Measurements from ENCODE around the gene FBRS.

Gene FBRS

GRCh38 chr16:30668393-30668792 lies 10.2 kb downstream of the FBRS start:
- H3K27ac ChIP-seq = no peak overlapping the region

GRCh38 chr16:30669026-30669902 lies 11.0 kb downstream of the FBRS start:
- TF ChIP-seq, protein P1, sequence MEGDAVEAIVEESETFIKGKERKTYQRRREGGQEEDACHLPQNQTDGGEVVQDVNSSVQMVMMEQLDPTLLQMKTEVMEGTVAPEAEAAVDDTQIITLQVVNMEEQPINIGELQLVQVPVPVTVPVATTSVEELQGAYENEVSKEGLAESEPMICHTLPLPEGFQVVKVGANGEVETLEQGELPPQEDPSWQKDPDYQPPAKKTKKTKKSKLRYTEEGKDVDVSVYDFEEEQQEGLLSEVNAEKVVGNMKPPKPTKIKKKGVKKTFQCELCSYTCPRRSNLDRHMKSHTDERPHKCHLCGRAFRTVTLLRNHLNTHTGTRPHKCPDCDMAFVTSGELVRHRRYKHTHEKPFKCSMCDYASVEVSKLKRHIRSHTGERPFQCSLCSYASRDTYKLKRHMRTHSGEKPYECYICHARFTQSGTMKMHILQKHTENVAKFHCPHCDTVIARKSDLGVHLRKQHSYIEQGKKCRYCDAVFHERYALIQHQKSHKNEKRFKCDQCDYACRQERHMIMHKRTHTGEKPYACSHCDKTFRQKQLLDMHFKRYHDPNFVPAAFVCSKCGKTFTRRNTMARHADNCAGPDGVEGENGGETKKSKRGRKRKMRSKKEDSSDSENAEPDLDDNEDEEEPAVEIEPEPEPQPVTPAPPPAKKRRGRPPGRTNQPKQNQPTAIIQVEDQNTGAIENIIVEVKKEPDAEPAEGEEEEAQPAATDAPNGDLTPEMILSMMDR (conservative IDR thresholded peaks at IDR 0.05) = no peak
- no peak overlapping the region for H3K27ac ChIP-seq

More at GRCh38 chr16:30668393-30668792, 10.2 kb downstream of the FBRS start:
- TF ChIP-seq, protein P1 (conservative IDR thresholded peaks at IDR 0.05) = no peak

DNA sequence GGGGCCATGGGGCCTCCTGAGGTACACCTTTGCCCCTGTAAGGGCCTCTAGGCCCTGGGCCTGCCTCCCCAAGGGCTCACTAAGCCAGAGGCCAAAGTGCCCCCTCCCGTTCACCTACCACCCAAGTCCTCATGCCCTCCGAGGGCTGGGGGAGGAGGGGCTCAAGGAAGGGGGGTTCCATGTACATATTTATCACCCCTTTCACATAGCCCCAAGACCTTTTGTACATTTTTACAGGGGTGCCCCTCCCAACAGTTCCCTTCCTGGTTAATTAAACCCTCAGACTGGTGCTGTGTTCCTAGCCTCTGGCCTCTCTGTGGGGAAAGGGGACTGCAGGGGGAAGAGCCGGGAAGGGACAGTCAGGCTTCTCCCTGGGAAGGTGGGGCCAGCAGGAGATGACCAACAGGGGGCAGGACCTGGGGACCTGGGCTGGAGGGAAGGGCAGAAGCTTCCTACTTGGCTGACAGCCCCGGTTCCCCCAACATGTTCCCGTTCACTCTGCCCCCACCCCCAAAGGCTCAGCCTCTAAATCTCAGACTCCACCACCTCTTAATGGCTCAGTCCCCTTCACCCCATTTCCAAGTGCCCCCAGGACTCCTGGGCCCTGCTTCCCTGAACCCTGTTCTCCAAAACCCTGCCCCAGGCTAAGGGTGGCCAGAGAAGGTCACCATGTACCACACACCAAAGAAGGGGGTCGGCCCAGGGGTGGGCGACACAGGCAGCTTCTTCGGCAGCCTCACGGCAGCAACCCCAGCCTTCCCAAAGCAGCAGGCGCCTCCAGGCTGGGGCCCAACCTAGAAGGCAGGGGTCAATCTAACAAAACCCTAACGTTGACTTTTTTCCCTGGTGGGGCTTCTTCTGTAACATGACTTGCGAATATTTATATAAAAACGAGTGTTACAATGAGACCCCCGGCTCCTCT lies 11.9 kb downstream of the FBRS start:
- no peak overlapping the region for H3K27ac ChIP-seq
- TF ChIP-seq, protein P1 (conservative IDR thresholded peaks at IDR 0.05) = no peak

GRCh38 chr16:30675143-30675542 lies 16.9 kb downstream of the FBRS start:
- TF ChIP-seq, protein P1 (conservative IDR thresholded peaks at IDR 0.05) = no peak
- H3K27ac ChIP-seq = no peak overlapping the region

GRCh38 chr16:30677931-30678585 lies 19.8 kb downstream of the FBRS start:
- TF ChIP-seq, protein P1 (conservative IDR thresholded peaks at IDR 0.05) = no peak
- no peak overlapping the region for H3K27ac ChIP-seq

- TF ChIP-seq, protein P1 (conservative IDR thresholded peaks at IDR 0.05) = no peak
- H3K27ac ChIP-seq = no peak overlapping the region
These were observed 20.3 kb downstream of the FBRS start for GRCh38 chr16:30678586-30678970.

DNA sequence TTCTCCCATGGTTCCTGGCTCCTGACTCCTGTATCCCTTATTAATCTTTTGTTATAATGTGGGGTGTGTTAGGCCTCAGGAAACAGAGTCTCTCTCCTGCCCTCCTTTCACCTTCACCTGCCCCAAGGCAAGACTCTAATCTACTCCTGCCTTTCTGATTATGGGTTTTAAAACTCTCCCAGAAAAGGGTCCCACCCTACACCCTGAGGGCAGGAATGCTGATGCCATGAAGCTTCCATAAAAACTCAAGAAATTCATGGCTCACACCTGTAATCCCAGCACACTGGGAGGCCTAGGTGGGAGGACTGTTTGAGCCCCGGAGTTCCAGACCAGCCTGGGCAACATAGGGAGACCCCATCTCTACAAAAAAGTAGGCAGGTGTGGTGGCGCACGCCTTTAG lies 22.1 kb downstream of the FBRS start:
- no peak overlapping the region for H3K27ac ChIP-seq
- TF ChIP-seq, protein P1 (conservative IDR thresholded peaks at IDR 0.05) = no peak
